H1 (cell line): ENCODE data around the gene CYLD.

ENCODE experiments used
- CBX5 ChIP-seq: fragments of 300-800, 300-1000 bp; sonication (generic); IDR thresholded peaks from 2 replicates; pipeline ENCODE4 v1.7.1; 2016; ENCODE audit warnings: antibody characterized with exemption, low read length, low read depth
- EP300 ChIP-seq, 2 experiments: IDR thresholded peaks; 1 replicate in 1 of 2; 2 replicates in 1 of 2; pipeline ENCODE4 v1.6.1; 2011 to 2012; ENCODE audit warnings: low read depth in 2 of 2, low read length in 2 of 2, mild to moderate bottlenecking in 2 of 2, borderline replicate concordance in 1 of 2, inconsistent platforms in 1 of 2, moderate library complexity in 1 of 2
- EZH2 ChIP-seq: fragments of 200-600 bp; sonication (generic); IDR thresholded peaks from 2 replicates; pipeline ENCODE4 v1.7.1; 2012; ENCODE audit warnings: low read depth, mild to moderate bottlenecking, moderate library complexity, low read length, inconsistent platforms; ENCODE audit not compliant: severe bottlenecking
- JUN ChIP-seq: IDR thresholded peaks from 2 replicates; pipeline ENCODE4 v1.6.1; 2011; ENCODE audit warnings: low read depth, mild to moderate bottlenecking, improper control_type of control experiment, low read length
- JUND ChIP-seq: IDR thresholded peaks from 2 replicates; pipeline ENCODE4 v1.6.1; 2011; ENCODE audit warnings: mild to moderate bottlenecking, improper control_type of control experiment, low read length
- MAFK ChIP-seq: IDR thresholded peaks from 2 replicates; pipeline ENCODE4 v1.6.1; 2012; ENCODE audit warnings: low read depth, mild to moderate bottlenecking, improper control_type of control experiment, low read length
- NRF1 ChIP-seq: IDR thresholded peaks from 2 replicates; pipeline ENCODE4 v1.6.1; 2011; ENCODE audit warnings: mild to moderate bottlenecking, low read depth, low read length, improper control_type of control experiment
- POLR2A ChIP-seq, 2 experiments: IDR thresholded peaks; 1 replicate in 1 of 2; 2 replicates in 1 of 2; pipeline ENCODE4 v1.6.1; 2011; ENCODE audit warnings: low read depth in 2 of 2, low read length in 2 of 2, mild to moderate bottlenecking in 2 of 2; ENCODE audit errors: control extremely low read depth in 1 of 2
- POLR2AphosphoS5 ChIP-seq: IDR thresholded peaks from 2 replicates; pipeline ENCODE4 v1.6.1; 2011; ENCODE audit warnings: low read depth, low read length
- SIX5 ChIP-seq: IDR thresholded peaks from 2 replicates; pipeline ENCODE4 v1.6.1; 2011; ENCODE audit warnings: mild to moderate bottlenecking, low read depth, low read length
- SUZ12 ChIP-seq: fragments of 200-600 bp; sonication (generic); IDR thresholded peaks from 2 replicates; pipeline ENCODE4 v1.6.1; 2012; ENCODE audit warnings: mild to moderate bottlenecking, inconsistent platforms, low read length, moderate library complexity, mixed read lengths
- TF ChIP-seq, protein P1 (sequence below): IDR thresholded peaks from 2 replicates; pipeline ENCODE4 v1.6.1; 2012; ENCODE audit warnings: inconsistent platforms
- TF ChIP-seq, protein P2 (sequence below), 3 experiments: IDR thresholded peaks; 1 replicate in 2 of 3; 2 replicates in 1 of 3; pipeline versions ENCODE4 v1.5.1 to v1.6.1; 2011; ENCODE audit warnings: low read length in 3 of 3, mild to moderate bottlenecking in 3 of 3, inconsistent platforms in 2 of 3, low read depth in 1 of 3, moderate library complexity in 1 of 3; ENCODE audit not compliant: insufficient read depth in 1 of 3; ENCODE audit errors: control extremely low read depth in 1 of 3

DNA sequence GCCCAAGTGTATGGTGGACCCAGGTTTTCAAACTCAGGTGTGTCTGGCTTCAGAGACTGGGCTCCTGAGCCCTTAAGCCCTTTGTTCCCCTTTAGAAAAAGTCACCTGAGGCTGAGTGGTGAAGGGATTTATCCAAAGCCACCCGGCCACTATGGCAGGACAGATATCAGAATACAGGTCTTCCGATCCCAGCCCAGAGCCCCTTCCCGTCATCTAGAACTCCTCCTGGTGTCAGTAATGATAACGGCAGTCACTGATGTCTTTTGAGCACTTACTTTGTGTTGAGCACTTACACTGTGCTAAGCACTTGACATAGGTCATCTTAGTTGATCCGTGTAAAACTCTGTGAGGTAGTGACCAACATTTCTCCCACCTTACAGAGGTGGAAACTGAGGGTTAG, 31.9 kb upstream of the CYLD start:
- TF ChIP-seq POLR2A (IDR thresholded peaks at IDR 0.05; ENCODE audit: control extremely low read depth in 1 of 2, low read depth in 2 of 2, low read length in 2 of 2): no peak
- TF ChIP-seq, protein P1, sequence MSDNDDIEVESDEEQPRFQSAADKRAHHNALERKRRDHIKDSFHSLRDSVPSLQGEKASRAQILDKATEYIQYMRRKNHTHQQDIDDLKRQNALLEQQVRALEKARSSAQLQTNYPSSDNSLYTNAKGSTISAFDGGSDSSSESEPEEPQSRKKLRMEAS: no peak
- TF ChIP-seq POLR2AphosphoS5: no peak
- TF ChIP-seq SIX5: no peak
- TF ChIP-seq EZH2: no peak
- no peak for TF ChIP-seq JUND
- no peak for TF ChIP-seq JUN
- no peak for TF ChIP-seq EP300 (IDR thresholded peaks at IDR 0.05; ENCODE audit: borderline replicate concordance in 1 of 2, low read depth in 2 of 2, low read length in 2 of 2)
- TF ChIP-seq CBX5: no peak
- TF ChIP-seq SUZ12: no peak
- no peak for TF ChIP-seq NRF1
- TF ChIP-seq, protein P2, sequence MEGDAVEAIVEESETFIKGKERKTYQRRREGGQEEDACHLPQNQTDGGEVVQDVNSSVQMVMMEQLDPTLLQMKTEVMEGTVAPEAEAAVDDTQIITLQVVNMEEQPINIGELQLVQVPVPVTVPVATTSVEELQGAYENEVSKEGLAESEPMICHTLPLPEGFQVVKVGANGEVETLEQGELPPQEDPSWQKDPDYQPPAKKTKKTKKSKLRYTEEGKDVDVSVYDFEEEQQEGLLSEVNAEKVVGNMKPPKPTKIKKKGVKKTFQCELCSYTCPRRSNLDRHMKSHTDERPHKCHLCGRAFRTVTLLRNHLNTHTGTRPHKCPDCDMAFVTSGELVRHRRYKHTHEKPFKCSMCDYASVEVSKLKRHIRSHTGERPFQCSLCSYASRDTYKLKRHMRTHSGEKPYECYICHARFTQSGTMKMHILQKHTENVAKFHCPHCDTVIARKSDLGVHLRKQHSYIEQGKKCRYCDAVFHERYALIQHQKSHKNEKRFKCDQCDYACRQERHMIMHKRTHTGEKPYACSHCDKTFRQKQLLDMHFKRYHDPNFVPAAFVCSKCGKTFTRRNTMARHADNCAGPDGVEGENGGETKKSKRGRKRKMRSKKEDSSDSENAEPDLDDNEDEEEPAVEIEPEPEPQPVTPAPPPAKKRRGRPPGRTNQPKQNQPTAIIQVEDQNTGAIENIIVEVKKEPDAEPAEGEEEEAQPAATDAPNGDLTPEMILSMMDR (IDR thresholded peaks at IDR 0.05; ENCODE audit: control extremely low read depth in 1 of 3, insufficient read depth in 1 of 3, low read depth in 1 of 3, low read length in 3 of 3): peak in 2 of 3 experiments; percentile 10 to 15; a peak in 2 of 4 replicates
- no peak for TF ChIP-seq MAFK
